Endothelial cell of umbilical vein (primary cell): Measurements from ENCODE around the gene LEP. TPM values are rescaled to one million over a fixed set of nuclear protein-coding genes. Genes with fewer than 3 reads are reported as not detected.

Source experiments
- BruUV-seq: library from RNA; stranded (reverse); fragments of 400-500 nt; replicated peaks from 2 replicates; lab custom pipeline; 2021; lab: Mats Ljungman, UMichigan
- CTCF ChIA-PET: fragments of 300-600, 350-600 bp; sonication (Branson Sonifier 250); formaldehyde crosslinking; loops from one replicate; lab custom pipeline; 2021; ENCODE audit warnings: antibody characterized with exemption, inconsistent platforms; lab: Charles Lee
- POLR2A ChIA-PET: fragments of 300-600, 350-600 bp; sonication (Branson Sonifier 250); formaldehyde crosslinking; loops from one replicate; lab custom pipeline; 2021; ENCODE audit warnings: antibody characterized with exemption, inconsistent platforms; lab: Charles Lee
- DNase-seq: peaks from one replicate; pipeline ENCODE4 v3.0.0-alpha.2; 2011; ENCODE audit warnings: low read depth, low spot score
- FAIRE-seq: peaks from 2 replicates; lab custom pipeline; 2011; peaks lifted over from hg19 to GRCh38; lab: Jason Lieb, UNC
- H2AFZ ChIP-seq: 2 replicates; pipeline ENCODE4 v1.6.0; 2012; ENCODE audit warnings: low read depth, low read length, control low read depth, inconsistent platforms
- H3K27ac ChIP-seq: 2 replicates; pipeline ENCODE4 v1.5.1; 2011; ENCODE audit warnings: low read depth, mild to moderate bottlenecking, control low read depth, low read length, moderate library complexity; ENCODE audit not compliant: insufficient read depth
- H3K27me3 ChIP-seq, 2 experiments: 2 replicates each; pipeline versions ENCODE4 v1.6.0 to v1.6.1; 2011; ENCODE audit warnings: low read length in 2 of 2, mixed read lengths in 1 of 2; ENCODE audit not compliant: control insufficient read depth in 2 of 2, insufficient read depth in 2 of 2
- H3K36me3 ChIP-seq, 2 experiments: 2 replicates in 1 of 2; 3 replicates in 1 of 2; pipeline ENCODE4 v1.5.1; 2011; ENCODE audit warnings: low read length in 2 of 2, mild to moderate bottlenecking in 1 of 2, moderate library complexity in 1 of 2; ENCODE audit not compliant: control insufficient read depth in 2 of 2, insufficient read depth in 2 of 2; ENCODE audit errors: extremely low read depth in 1 of 2
- H3K4me1 ChIP-seq: 3 replicates; pipeline ENCODE4 v1.5.1; 2011; ENCODE audit warnings: mild to moderate bottlenecking, low read length; ENCODE audit not compliant: control insufficient read depth, insufficient read depth; ENCODE audit errors: extremely low read depth
- H3K4me2 ChIP-seq: 2 replicates; pipeline ENCODE4 v1.6.1; 2011; ENCODE audit warnings: low read length, control low read depth, mixed read lengths; ENCODE audit not compliant: insufficient read depth
- H3K4me3 ChIP-seq, 3 experiments: fragments of 200-600 bp in 1 of 3; sonication (generic), shearing (Covaris generic) in 1 of 3; replicated peaks in 1 of 3; 2 replicates each; pipeline ENCODE4 v1.5.1; 2011 to 2016; ENCODE audit warnings: control low read depth in 3 of 3, low read length in 3 of 3, mild to moderate bottlenecking in 2 of 3, inconsistent platforms in 1 of 3, low read depth in 1 of 3, moderate library complexity in 1 of 3; ENCODE audit not compliant: insufficient read depth in 1 of 3
- H3K79me2 ChIP-seq: 2 replicates; pipeline ENCODE4 v1.6.0; 2012; ENCODE audit warnings: low read length, inconsistent platforms; ENCODE audit not compliant: control insufficient read depth, insufficient read depth
- H3K9ac ChIP-seq: replicated peaks from 2 replicates; pipeline ENCODE3; 2011; ENCODE audit warnings: low read length, control low read depth; ENCODE audit not compliant: insufficient read depth; ENCODE audit errors: extremely low read depth
- H3K9me1 ChIP-seq: replicated peaks from 3 replicates; pipeline ENCODE4 v1.6.0; 2011; ENCODE audit warnings: mild to moderate bottlenecking, low read length; ENCODE audit not compliant: control insufficient read depth, insufficient read depth; ENCODE audit errors: extremely low read depth
- H3K9me3 ChIP-seq: replicated peaks from 2 replicates; pipeline ENCODE4 v1.5.1; 2012; ENCODE audit warnings: low read length, inconsistent platforms; ENCODE audit not compliant: control insufficient read depth, insufficient read depth
- H4K20me1 ChIP-seq: replicated peaks from 2 replicates; pipeline ENCODE3; 2011; ENCODE audit warnings: mild to moderate bottlenecking, low read length; ENCODE audit not compliant: control insufficient read depth, insufficient read depth; ENCODE audit errors: extremely low read depth
- CTCF ChIP-seq, 2 donors: IDR thresholded peaks; 1 replicate in 1 of 2; 2 replicates in 1 of 2; pipeline ENCODE4 v1.5.1; 2011; ENCODE audit warnings: low read length in 2 of 2, mild to moderate bottlenecking in 2 of 2, moderate library complexity in 2 of 2, control low read depth in 1 of 2, inconsistent platforms in 1 of 2, low read depth in 1 of 2; ENCODE audit not compliant: insufficient read depth in 1 of 2; ENCODE audit errors: extremely low read depth in 1 of 2
- EZH2 ChIP-seq: IDR thresholded peaks from 2 replicates; pipeline ENCODE4 v1.6.1; 2012; ENCODE audit warnings: borderline replicate concordance, low read depth, mild to moderate bottlenecking, moderate library complexity, low read length, inconsistent platforms; ENCODE audit not compliant: severe bottlenecking
- FOS ChIP-seq: IDR thresholded peaks from 2 replicates; pipeline ENCODE4 v1.6.1; 2011; ENCODE audit warnings: mild to moderate bottlenecking, low read length, moderate library complexity, borderline replicate concordance; ENCODE audit not compliant: insufficient read depth
- GATA2 ChIP-seq: IDR thresholded peaks from 2 replicates; pipeline ENCODE4 v1.7.0; 2011; ENCODE audit warnings: low read depth, mild to moderate bottlenecking, moderate library complexity, mixed read lengths, low read length; ENCODE audit not compliant: insufficient read length, insufficient read depth
- JUN ChIP-seq: IDR thresholded peaks from 2 replicates; pipeline ENCODE4 v1.6.1; 2011; ENCODE audit warnings: borderline replicate concordance, low read depth; ENCODE audit not compliant: insufficient read length, insufficient read depth
- MAX ChIP-seq: IDR thresholded peaks from 2 replicates; pipeline ENCODE4 v1.6.1; 2011; ENCODE audit not compliant: insufficient read depth, insufficient read length
- MYC ChIP-seq: IDR thresholded peaks from one replicate; pipeline ENCODE4 v1.6.1; 2011; ENCODE audit warnings: mild to moderate bottlenecking, low read depth, low read length
- POLR2A ChIP-seq: IDR thresholded peaks from 2 replicates; pipeline ENCODE4 v1.6.1; 2012; ENCODE audit warnings: low read depth, mild to moderate bottlenecking, control low read depth, low read length
- POLR2AphosphoS5 ChIP-seq: IDR thresholded peaks from 2 replicates; pipeline ENCODE4 v1.6.1; 2012; ENCODE audit warnings: low read depth, mild to moderate bottlenecking, control low read depth, low read length, moderate library complexity; ENCODE audit not compliant: insufficient read depth
- dilution Hi-C: fragments of 300-500 bp; cut with MboI; formaldehyde crosslinking; loops from one replicate; pipeline ENCODE4 v1.15.0; 2019; ENCODE audit warnings: low sequenced_read_pairs; ENCODE audit not compliant: extremely low pct_ligation_motif_present
- intact Hi-C: fragments of 100-400 bp; cut with micrococcal nuclease; formaldehyde crosslinking; loops from one replicate; pipeline ENCODE4 v1.10.0; 2022
- polyA plus RNA-seq, 4 experiments: library from polyadenylated mRNA; depleted of rRNA in 3 of 4; stranded (reverse) in 3 of 4; unstranded in 1 of 4; fragments of >200 nt; gene quantifications; 2 replicates each; pipeline versions ENCODE4 v1.2.1 to v1.2.3, GENCODE V29; 2011 to 2012; ENCODE audit warnings: missing spikeins in 1 of 4
- total RNA-seq: library from RNA; stranded (reverse); gene quantifications from 2 replicates; pipeline ENCODE4 v1.2.3, GENCODE V29; 2021

Gene LEP
- total and polyA plus RNA-seq, 2 donors (not counting 3 experiments of a cell fraction or from before 2014, with no cell fraction given): not detected

- H2AFZ ChIP-seq: no peak overlapping the region
- no peak overlapping the region for H3K4me3 ChIP-seq
- no peak for DNase-seq
- H3K36me3 ChIP-seq: no peaks in the 10 kb centered on the region
- no TSS peak for BruUV-seq
- no peaks in the 10 kb centered on the region for H3K9me3 ChIP-seq
- H3K27me3 ChIP-seq: peaks cover 18% of the 10 kb centered on the region in 2 experiments
- FAIRE-seq: no peak
- intact Hi-C loops (no loop called here), dilution Hi-C loops (loop anchor here (25.0 kb wide), 1 partner anchor 502 kb away; no protein-coding TSS in a partner anchor)
- CTCF ChIA-PET: no interaction called here
- H3K27ac ChIP-seq: no peak overlapping the region
- H3K9me1 ChIP-seq: no peaks in the 10 kb centered on the region
- H4K20me1 ChIP-seq: no peaks in the 10 kb centered on the region
- no peak overlapping the region for H3K4me2 ChIP-seq
- H3K79me2 ChIP-seq: no peaks in the 10 kb centered on the region
- TF ChIP-seq MAX: no peak
- TF ChIP-seq CTCF (IDR thresholded peaks at IDR 0.05; ENCODE audit: extremely low read depth in 1 of 2, insufficient read depth in 1 of 2, low read depth in 1 of 2, low read length in 2 of 2): no peak
- no peak for TF ChIP-seq JUN
- no peak for TF ChIP-seq POLR2AphosphoS5
- no peak for TF ChIP-seq EZH2
- TF ChIP-seq FOS: no peak
- TF ChIP-seq POLR2A: no peak
- TF ChIP-seq MYC: no peak
- TF ChIP-seq GATA2: no peak
- no peaks in the 10 kb centered on the region for H3K4me1 ChIP-seq
- POLR2A ChIA-PET: no interaction called here
- no peak overlapping the region for H3K9ac ChIP-seq
Measured at GRCh38 chr7:128214463-128214862, 26.6 kb upstream of the LEP start.
